OCI-LY1 (cell line): ENCODE data around the gene NACA.
A peak's percentile ranks its signal among the peaks of the same experiment; 100 is the strongest.

Experiments used
- H2AFZ ChIP-seq: fragments of 200-600 bp; sonication (generic), shearing (Covaris generic); 2 replicates; pipeline ENCODE4 v1.6.0; 2014; ENCODE audit warnings: antibody characterized with exemption, mild to moderate bottlenecking, low read length
- H3F3A ChIP-seq: fragments of 200-600 bp; sonication (generic), shearing (Covaris generic); 2 replicates; pipeline ENCODE4 v1.6.0; 2014; ENCODE audit warnings: mild to moderate bottlenecking, antibody characterized with exemption, low read length, moderate library complexity; ENCODE audit not compliant: insufficient read depth
- H3K27ac ChIP-seq: fragments of 200-600 bp; sonication (generic); 2 replicates; pipeline ENCODE4 v1.5.1; 2014; ENCODE audit warnings: low read length, mixed run types, mild to moderate bottlenecking, low read depth; ENCODE audit not compliant: poor library complexity, severe bottlenecking
- H3K27me3 ChIP-seq: fragments of 200-600 bp; sonication (generic); 2 replicates; pipeline ENCODE4 v1.6.0; 2014; ENCODE audit warnings: antibody characterized with exemption, mild to moderate bottlenecking, low read length, moderate library complexity; ENCODE audit not compliant: insufficient read depth
- H3K36me3 ChIP-seq: fragments of 200-600 bp; sonication (generic); 2 replicates; pipeline ENCODE4 v1.6.1; 2014; ENCODE audit warnings: mild to moderate bottlenecking, antibody characterized with exemption, low read length, moderate library complexity, mixed read lengths; ENCODE audit not compliant: insufficient read depth
- H3K4me1 ChIP-seq: fragments of 200-600 bp; sonication (generic); 2 replicates; pipeline ENCODE4 v1.5.1; 2014; ENCODE audit warnings: mild to moderate bottlenecking, low read length, moderate library complexity; ENCODE audit not compliant: insufficient read depth, severe bottlenecking
- H3K4me2 ChIP-seq: fragments of 200-600 bp; sonication (generic), shearing (Covaris generic); 2 replicates; pipeline ENCODE4 v1.6.1; 2014; ENCODE audit warnings: low read length
- H3K4me3 ChIP-seq: fragments of 200-600 bp; sonication (generic); 2 replicates; pipeline ENCODE4 v1.5.1; 2014; ENCODE audit warnings: low read length, low read depth, mild to moderate bottlenecking, mixed read lengths; ENCODE audit not compliant: poor library complexity, severe bottlenecking
- H3K79me2 ChIP-seq: fragments of 200-600 bp; shearing (Covaris generic); 2 replicates; pipeline ENCODE4 v1.6.1; 2016; ENCODE audit warnings: mixed run types, low read length, mixed read lengths; ENCODE audit not compliant: insufficient read depth
- H3K9ac ChIP-seq: fragments of 200-600 bp; sonication (generic), shearing (Covaris generic); 2 replicates; pipeline ENCODE4 v1.6.1; 2014; ENCODE audit warnings: mild to moderate bottlenecking, low read length, mixed read lengths
- H3K9me2 ChIP-seq: fragments of 200-600 bp; sonication (generic), shearing (Covaris generic); 2 replicates; pipeline ENCODE4 v1.6.1; 2014; ENCODE audit warnings: low read depth, mild to moderate bottlenecking, low read length, mixed read lengths
- H3K9me3 ChIP-seq: fragments of 200-600 bp; shearing (Covaris generic); 2 replicates; pipeline ENCODE4 v1.6.1; 2014; ENCODE audit warnings: low read length, mixed read lengths
- H4K20me1 ChIP-seq: fragments of 200-600 bp; sonication (generic), shearing (Covaris generic); 2 replicates; pipeline ENCODE4 v1.6.0; 2016; ENCODE audit warnings: mild to moderate bottlenecking, low read length; ENCODE audit not compliant: insufficient read depth
- EZH2 ChIP-seq: fragments of 200-600 bp; sonication (generic), shearing (Covaris generic); IDR thresholded peaks from 2 replicates; pipeline ENCODE4 v1.8.0; 2017; ENCODE audit warnings: borderline replicate concordance, mixed run types, mild to moderate bottlenecking, antibody characterized with exemption, low read length, moderate library complexity, mixed read lengths
- TF ChIP-seq, protein P1 (sequence below): fragments of 200-600 bp; sonication (generic), shearing (Covaris generic); IDR thresholded peaks from 2 replicates; pipeline ENCODE4 v1.5.1; 2017; ENCODE audit warnings: mild to moderate bottlenecking, antibody characterized with exemption, low read length, moderate library complexity, mixed read lengths

Gene NACA

DNA sequence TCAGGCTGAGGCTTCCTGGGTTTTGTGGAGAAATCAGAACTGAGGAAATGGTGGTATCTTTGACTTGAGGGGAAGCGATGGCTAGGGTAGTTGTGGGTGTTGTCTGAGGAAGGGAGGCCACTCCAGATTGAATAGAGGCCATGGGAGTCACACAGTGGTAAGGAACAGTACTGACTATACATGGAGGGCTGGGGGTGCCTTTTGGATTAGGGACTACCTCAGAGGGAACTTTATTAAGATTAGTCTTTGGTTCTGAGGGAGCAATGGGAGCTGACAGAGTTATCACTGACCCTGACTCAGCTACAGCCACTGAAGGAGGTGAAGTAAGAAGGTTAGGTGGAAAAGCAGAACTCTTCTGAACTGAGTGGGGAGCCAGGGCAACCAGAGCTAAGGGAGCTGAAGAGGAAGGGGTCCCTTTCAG, 4.4 kb downstream of the NACA start:
- Histone ChIP-seq H3K36me3 (peaks cover 88% of the 10 kb centered on the region), H2AFZ (no peak overlapping the region)

DNA sequence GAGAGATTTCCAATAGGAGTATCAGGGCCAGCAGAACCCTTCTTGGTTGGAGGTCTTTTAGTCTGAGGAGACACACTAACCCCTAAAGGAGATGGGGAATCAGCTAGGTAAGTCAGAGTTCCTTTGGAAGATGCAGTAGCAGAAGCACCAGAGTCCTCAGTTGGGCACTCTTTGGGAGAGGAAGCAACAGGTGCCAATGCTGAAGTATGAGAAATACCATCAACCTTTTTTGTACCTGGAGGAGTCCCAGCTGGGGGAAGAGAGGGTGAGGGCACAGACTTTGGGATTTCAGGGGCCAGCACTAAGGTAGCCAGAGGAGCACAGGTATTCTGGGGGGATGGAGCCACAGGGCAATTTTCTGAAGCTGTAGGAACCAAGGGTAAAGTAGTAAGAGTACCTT, 6.0 kb downstream of the NACA start:
- Histone ChIP-seq H2AFZ (no peak overlapping the region), H3K79me2 (peaks cover 60% of the 10 kb centered on the region), H3K36me3 (peaks cover 96% of the 10 kb centered on the region), H3K4me1 (peaks cover 39% of the 10 kb centered on the region), H4K20me1 (peaks cover 13% of the 10 kb centered on the region), H3K9ac (no peak overlapping the region), H3K27ac (no peak overlapping the region), H3F3A (no peaks in the 10 kb centered on the region; the same call in 1 of the 2 replicates), H3K9me3 (no peaks in the 10 kb centered on the region), H3K4me2 (no peak overlapping the region), H3K4me3 (no peak overlapping the region), H3K27me3 (no peaks in the 10 kb centered on the region), H3K9me2 (no peaks in the 10 kb centered on the region)
- TF ChIP-seq EZH2 = no peak
- TF ChIP-seq, protein P1, sequence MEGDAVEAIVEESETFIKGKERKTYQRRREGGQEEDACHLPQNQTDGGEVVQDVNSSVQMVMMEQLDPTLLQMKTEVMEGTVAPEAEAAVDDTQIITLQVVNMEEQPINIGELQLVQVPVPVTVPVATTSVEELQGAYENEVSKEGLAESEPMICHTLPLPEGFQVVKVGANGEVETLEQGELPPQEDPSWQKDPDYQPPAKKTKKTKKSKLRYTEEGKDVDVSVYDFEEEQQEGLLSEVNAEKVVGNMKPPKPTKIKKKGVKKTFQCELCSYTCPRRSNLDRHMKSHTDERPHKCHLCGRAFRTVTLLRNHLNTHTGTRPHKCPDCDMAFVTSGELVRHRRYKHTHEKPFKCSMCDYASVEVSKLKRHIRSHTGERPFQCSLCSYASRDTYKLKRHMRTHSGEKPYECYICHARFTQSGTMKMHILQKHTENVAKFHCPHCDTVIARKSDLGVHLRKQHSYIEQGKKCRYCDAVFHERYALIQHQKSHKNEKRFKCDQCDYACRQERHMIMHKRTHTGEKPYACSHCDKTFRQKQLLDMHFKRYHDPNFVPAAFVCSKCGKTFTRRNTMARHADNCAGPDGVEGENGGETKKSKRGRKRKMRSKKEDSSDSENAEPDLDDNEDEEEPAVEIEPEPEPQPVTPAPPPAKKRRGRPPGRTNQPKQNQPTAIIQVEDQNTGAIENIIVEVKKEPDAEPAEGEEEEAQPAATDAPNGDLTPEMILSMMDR = no peak

More for the DNA sequence above, 4.4 kb downstream of the NACA start:
- H3K4me2 ChIP-seq = 0 out of 2 replicates have a peak overlapping the region, but pooled peaks have one; percentile 19
- H3K79me2 ChIP-seq = peaks cover 67% of the 10 kb centered on the region
- TF ChIP-seq, protein P1 = no peak
- TF ChIP-seq EZH2 = no peak
- H3K4me1 ChIP-seq = peaks cover 42% of the 10 kb centered on the region
- H3K9me3 ChIP-seq = no peaks in the 10 kb centered on the region
- H3K27me3 ChIP-seq = no peaks in the 10 kb centered on the region
- peak overlapping the region; percentile 7 for H3K27ac ChIP-seq
- no peak overlapping the region for H3K4me3 ChIP-seq
- H4K20me1 ChIP-seq = peaks cover 5% of the 10 kb centered on the region
- H3F3A ChIP-seq = no peaks in the 10 kb centered on the region
- no peak overlapping the region for H3K9ac ChIP-seq
- no peaks in the 10 kb centered on the region for H3K9me2 ChIP-seq

DNA sequence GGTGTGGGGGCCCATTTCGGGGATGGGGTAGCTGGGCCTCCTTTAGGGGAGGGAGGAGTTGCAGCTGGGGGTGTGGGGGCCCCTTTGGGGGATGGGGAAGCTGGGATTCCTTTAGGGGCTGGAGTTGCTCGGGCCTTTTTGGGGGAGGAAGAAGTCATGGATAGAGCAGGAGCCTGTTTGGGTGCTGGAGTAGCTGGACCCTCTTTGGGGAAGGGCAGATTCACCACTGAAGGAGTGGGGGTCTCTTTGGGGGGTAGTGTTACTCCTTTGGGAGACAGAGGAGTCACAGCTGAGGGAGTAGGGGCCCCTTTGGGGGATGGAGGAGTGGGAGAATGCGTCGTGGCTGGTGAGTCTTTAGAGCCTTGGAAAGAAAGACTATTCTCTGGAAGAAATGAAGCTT, 6.5 kb downstream of the NACA start:
- Histone ChIP-seq H4K20me1 (peaks cover 13% of the 10 kb centered on the region), H3K9ac (no peak overlapping the region)

More for the DNA sequence above, 6.5 kb downstream of the NACA start:
- Histone ChIP-seq H3K9me2 (no peaks in the 10 kb centered on the region), H3K4me2 (no peak overlapping the region), H3K27me3 (no peaks in the 10 kb centered on the region), H3K27ac (no peak overlapping the region), H3K4me1 (peaks cover 35% of the 10 kb centered on the region), H2AFZ (no peak overlapping the region), H3K36me3 (peaks cover 96% of the 10 kb centered on the region), H3F3A (no peaks in the 10 kb centered on the region; the same call in 1 of the 2 replicates), H3K9me3 (no peaks in the 10 kb centered on the region), H3K4me3 (no peak overlapping the region), H3K79me2 (peaks cover 55% of the 10 kb centered on the region)
- TF ChIP-seq EZH2 = no peak
- TF ChIP-seq, protein P1 = no peak
